PC-3 (cell line): ENCODE data around the gene PAPOLA. TPM values are rescaled to one million over a fixed set of nuclear protein-coding genes. Genes with fewer than 3 reads are reported as not detected.
"Not testable (repeated sequence)": the region's sequence is repeated elsewhere in the genome, so short reads cannot be mapped to it uniquely, and the experiment has no call there.

Source experiments
- ATAC-seq: fragments of 200-7000 bp; cut with Tn5 transposase; 2 replicates; pipeline ENCODE4 v1.9.1; 2020; ENCODE audit warnings: mild to moderate bottlenecking, moderate library complexity
- BruUV-seq: library from RNA; stranded (reverse); fragments of 400-500 nt; replicated peaks from 2 replicates; lab custom pipeline; 2021; lab: Mats Ljungman, UMichigan
- CTCF ChIA-PET: fragments of 300-600 bp; sonication (Branson Sonifier 250); formaldehyde crosslinking; loops from one replicate; lab custom pipeline; 2022; ENCODE audit warnings: antibody characterized with exemption; lab: Charles Lee
- POLR2A ChIA-PET: fragments of 300-600 bp; sonication (Branson Sonifier 250); formaldehyde crosslinking; loops from one replicate; lab custom pipeline; 2022; ENCODE audit warnings: antibody characterized with exemption; ENCODE audit not compliant: unreplicated experiment; lab: Charles Lee
- DNase-seq: peaks from one replicate; pipeline ENCODE4 v3.0.0-alpha.2; 2015
- H2AFZ ChIP-seq: fragments of 300-600 bp; sonication (generic); 2 replicates; pipeline ENCODE4 v1.6.0; 2016; ENCODE audit warnings: antibody characterized with exemption, low read length
- H3F3A ChIP-seq: fragments of 300-600 bp; sonication (generic); one replicate; pipeline ENCODE4 v1.6.0; 2017; ENCODE audit warnings: antibody characterized with exemption, low read length, control low read depth, mild to moderate bottlenecking; ENCODE audit not compliant: unreplicated experiment
- H3K27ac ChIP-seq: fragments of 300-600 bp; sonication (generic); 2 replicates; pipeline ENCODE4 v1.5.1; 2016; ENCODE audit warnings: mild to moderate bottlenecking, low read length
- H3K27me3 ChIP-seq: fragments of 300-600 bp; sonication (generic); 2 replicates; pipeline ENCODE4 v1.6.1; 2016; ENCODE audit warnings: low read length, mixed read lengths
- H3K36me3 ChIP-seq: fragments of 300-600 bp; sonication (generic); 2 replicates; pipeline ENCODE4 v1.6.1; 2016; ENCODE audit warnings: low read depth, mixed run types, low read length, mixed read lengths
- H3K4me1 ChIP-seq: fragments of 300-600 bp; sonication (generic); 2 replicates; pipeline ENCODE4 v1.5.1; 2016; ENCODE audit warnings: low read length; ENCODE audit not compliant: insufficient read depth
- H3K4me2 ChIP-seq: fragments of 300-600 bp; sonication (generic); 2 replicates; pipeline ENCODE4 v1.6.0; 2016; ENCODE audit warnings: low read length
- H3K4me3 ChIP-seq: fragments of 300-600 bp; sonication (generic); 2 replicates; pipeline ENCODE4 v1.5.1; 2016; ENCODE audit warnings: mild to moderate bottlenecking, low read length, mixed read lengths
- H3K79me2 ChIP-seq: fragments of 300-600 bp; sonication (generic); 2 replicates; pipeline ENCODE4 v1.6.1; 2017; ENCODE audit warnings: low read length, mixed read lengths
- H3K9ac ChIP-seq: fragments of 300-600 bp; sonication (generic); 2 replicates; pipeline ENCODE4 v1.6.0; 2016; ENCODE audit warnings: mild to moderate bottlenecking, low read length
- H3K9me2 ChIP-seq: fragments of 300-600 bp; sonication (generic); replicated peaks from 2 replicates; pipeline ENCODE4 v1.6.1; 2016; ENCODE audit warnings: mixed run types, low read length, mixed read lengths
- H3K9me3 ChIP-seq: fragments of 300-600 bp; sonication (generic); 2 replicates; pipeline ENCODE4 v1.6.1; 2016; ENCODE audit warnings: low read length, mixed read lengths
- H4K20me1 ChIP-seq: fragments of 300-600 bp; sonication (generic); 2 replicates; pipeline ENCODE4 v1.6.1; 2016; ENCODE audit warnings: low read length, mixed read lengths
- EZH2 ChIP-seq: fragments of 300-600 bp; sonication (generic); IDR thresholded peaks from one replicate; pipeline ENCODE4 v1.6.1; 2017; ENCODE audit warnings: antibody characterized with exemption, mild to moderate bottlenecking, low read length; ENCODE audit not compliant: unreplicated experiment
- EZH2phosphoT487 ChIP-seq: fragments of 300-600 bp; sonication (generic); IDR thresholded peaks from 2 replicates; pipeline ENCODE4 v1.6.1; 2018; ENCODE audit warnings: mild to moderate bottlenecking, antibody characterized with exemption, low read length, borderline replicate concordance
- intact Hi-C: fragments of 100-400 bp; cut with micrococcal nuclease; formaldehyde crosslinking; loops from 2 replicates; pipeline ENCODE4 v1.9.0; 2023
- total RNA-seq: library from RNA; depleted of rRNA; stranded (reverse); fragments of >200 nt; gene quantifications from 2 replicates; pipeline ENCODE4 v1.2.3, GENCODE V29; 2014
- TF ChIP-seq, protein P1 (sequence below): fragments of 300-600 bp; sonication (generic); conservative IDR thresholded peaks from 2 replicates; pipeline ENCODE4 v1.5.1; 2017; ENCODE audit warnings: antibody characterized with exemption, low read depth, mild to moderate bottlenecking, low read length

Gene PAPOLA
- total RNA-seq, 1 experiment from 2014 or later = 111 TPM

GRCh38 chr14:96502621-96503305 lies 581 bp downstream of the PAPOLA start:
- no peaks in the 10 kb centered on the region for H3K27me3 ChIP-seq
- TF ChIP-seq EZH2 (no peak), EZH2phosphoT487 (no peak)
- peak overlapping the region; percentile 94 for H3K4me2 ChIP-seq
- ChIA-PET POLR2A (interaction anchor here (0.5 to 0.7 kb wide), 3 partner anchors 64 to 1346 kb away, joined by 3 to 5 read pairs (median 4); no protein-coding TSS in a partner anchor), CTCF (no interaction called here)
- peak overlapping the region; percentile 63 for H3K27ac ChIP-seq
- DNase-seq (peak; percentile 23), ATAC-seq (peak; percentile 39)
- peak overlapping the region; percentile 96 for H3K4me3 ChIP-seq
- peak overlapping the region; percentile 78 for H2AFZ ChIP-seq
- H3K9ac ChIP-seq = peak overlapping the region; percentile 96
- H3K79me2 ChIP-seq = peaks cover 68% of the 10 kb centered on the region
- H3K9me2 ChIP-seq = no peaks in the 10 kb centered on the region
- H3F3A ChIP-seq = no peaks in the 10 kb centered on the region
- H3K36me3 ChIP-seq = no peaks in the 10 kb centered on the region; the same call in 1 of the 2 replicates
- H3K4me1 ChIP-seq = peaks cover 26% of the 10 kb centered on the region
- intact Hi-C loops = loop anchor here (5.0 kb wide), 1 partner anchor 140 kb away; the partner anchor contains the start of genes ATG2B and GSKIP
- no peaks in the 10 kb centered on the region for H3K9me3 ChIP-seq
- H4K20me1 ChIP-seq = peaks cover 44% of the 10 kb centered on the region
- BruUV-seq = TSS peak; percentile 36

GRCh38 chr14:96503306-96503679 lies 1.1 kb downstream of the PAPOLA start:
- H3K79me2 ChIP-seq = peaks cover 73% of the 10 kb centered on the region
- no peaks in the 10 kb centered on the region for H3K27me3 ChIP-seq
- no peak overlapping the region for H2AFZ ChIP-seq
- no peaks in the 10 kb centered on the region for H3K9me3 ChIP-seq
- intact Hi-C loops = loop anchor here (5.0 kb wide), 1 partner anchor 141 kb away; the partner anchor contains the start of genes ATG2B and GSKIP
- H3K27ac ChIP-seq = no peak overlapping the region
- POLR2A ChIA-PET = interaction anchor here (0.5 to 0.7 kb wide), 2 partner anchors 65 to 179 kb away, joined by 4 to 5 read pairs; no protein-coding TSS in a partner anchor
- H3K4me2 ChIP-seq = peak overlapping the region; percentile 94
- no TSS peak for BruUV-seq
- peak overlapping the region; percentile 96 for H3K9ac ChIP-seq
- H4K20me1 ChIP-seq = peaks cover 49% of the 10 kb centered on the region
- peaks cover 28% of the 10 kb centered on the region for H3K4me1 ChIP-seq
- peak overlapping the region; percentile 96 for H3K4me3 ChIP-seq
- CTCF ChIA-PET = no interaction called here
- H3K36me3 ChIP-seq = no peaks in the 10 kb centered on the region; the same call in 1 of the 2 replicates
- no peak for DNase-seq
- no peak for ATAC-seq
- H3K9me2 ChIP-seq = no peaks in the 10 kb centered on the region
- TF ChIP-seq, protein P1, sequence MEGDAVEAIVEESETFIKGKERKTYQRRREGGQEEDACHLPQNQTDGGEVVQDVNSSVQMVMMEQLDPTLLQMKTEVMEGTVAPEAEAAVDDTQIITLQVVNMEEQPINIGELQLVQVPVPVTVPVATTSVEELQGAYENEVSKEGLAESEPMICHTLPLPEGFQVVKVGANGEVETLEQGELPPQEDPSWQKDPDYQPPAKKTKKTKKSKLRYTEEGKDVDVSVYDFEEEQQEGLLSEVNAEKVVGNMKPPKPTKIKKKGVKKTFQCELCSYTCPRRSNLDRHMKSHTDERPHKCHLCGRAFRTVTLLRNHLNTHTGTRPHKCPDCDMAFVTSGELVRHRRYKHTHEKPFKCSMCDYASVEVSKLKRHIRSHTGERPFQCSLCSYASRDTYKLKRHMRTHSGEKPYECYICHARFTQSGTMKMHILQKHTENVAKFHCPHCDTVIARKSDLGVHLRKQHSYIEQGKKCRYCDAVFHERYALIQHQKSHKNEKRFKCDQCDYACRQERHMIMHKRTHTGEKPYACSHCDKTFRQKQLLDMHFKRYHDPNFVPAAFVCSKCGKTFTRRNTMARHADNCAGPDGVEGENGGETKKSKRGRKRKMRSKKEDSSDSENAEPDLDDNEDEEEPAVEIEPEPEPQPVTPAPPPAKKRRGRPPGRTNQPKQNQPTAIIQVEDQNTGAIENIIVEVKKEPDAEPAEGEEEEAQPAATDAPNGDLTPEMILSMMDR = no peak
- TF ChIP-seq EZH2 (no peak), EZH2phosphoT487 (no peak)
- H3F3A ChIP-seq = no peaks in the 10 kb centered on the region

DNA sequence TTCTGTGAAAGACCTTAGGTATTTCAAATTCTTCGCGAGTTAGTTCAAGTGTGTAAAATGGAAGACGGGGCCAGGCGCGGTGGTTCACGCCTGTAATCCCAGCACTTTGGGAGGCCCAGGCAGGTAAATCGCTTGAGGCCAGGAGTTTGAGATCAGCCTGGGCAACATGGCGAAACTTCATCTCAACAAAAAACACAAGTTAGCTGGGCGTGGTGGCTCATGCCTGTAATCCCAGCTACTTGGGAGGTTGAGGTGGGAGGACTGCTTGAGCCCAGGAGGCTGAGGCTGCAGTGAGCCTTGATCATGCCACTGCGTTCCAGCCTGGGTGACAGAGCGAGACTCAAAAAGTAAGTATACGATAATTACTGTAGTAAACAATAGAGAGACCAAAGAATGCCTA lies 2.2 kb downstream of the PAPOLA start:
- peaks cover 84% of the 10 kb centered on the region for H3K79me2 ChIP-seq
- intact Hi-C loops = loop anchor here (5.0 kb wide), 1 partner anchor 142 kb away; the partner anchor contains the start of genes ATG2B and GSKIP
- POLR2A ChIA-PET, ATAC-seq, CTCF ChIA-PET, H2AFZ ChIP-seq, DNase-seq, H3K9me3 ChIP-seq, H3K9me2 ChIP-seq, H3F3A ChIP-seq, H3K27me3 ChIP-seq, H3K27ac ChIP-seq, H3K36me3 ChIP-seq, BruUV-seq: not testable (repeated sequence)
- peaks cover 58% of the 10 kb centered on the region for H4K20me1 ChIP-seq
- H3K4me1 ChIP-seq = peaks cover 31% of the 10 kb centered on the region
- H3K4me2 ChIP-seq = peak overlapping the region; percentile 94
- H3K4me3 ChIP-seq = peak overlapping the region; percentile 96
- H3K9ac ChIP-seq = peak overlapping the region; percentile 96; the same call in 1 of the 2 replicates
